ENCODE data around the gene RABGAP1L.

RABGAP1L gene

DNA sequence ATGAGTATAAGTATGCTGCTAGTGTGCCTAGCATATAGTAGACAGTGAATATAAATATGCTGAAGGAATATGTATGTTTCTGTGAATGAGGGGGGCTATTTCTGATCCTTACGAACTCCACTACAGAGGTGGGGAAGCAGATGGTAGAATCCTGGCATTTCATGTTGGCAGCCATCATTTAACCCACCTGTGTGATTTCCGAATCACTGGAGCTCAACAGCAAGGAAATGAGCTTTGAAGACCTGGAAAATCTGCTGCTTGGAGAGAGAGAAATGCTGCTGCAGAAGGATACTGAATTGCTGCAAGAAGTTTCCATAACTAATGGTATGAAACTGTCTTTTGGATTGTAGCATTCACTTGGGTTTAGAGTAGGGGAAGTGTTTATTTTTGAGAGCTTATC lies 83.5 kb downstream of the RABGAP1L start:
- Histone ChIP-seq H3K4me1 (ENCODE audit: insufficient read depth, low read length, poor library complexity, severe bottlenecking) (no peaks in the 10 kb centered on the region), H3K36me3 (ENCODE audit: insufficient read depth, low read length) (peaks cover 35% of the 10 kb centered on the region; the same call in 1 of the 2 replicates), H3K9ac (ENCODE audit: low read depth, low read length, poor library complexity, severe bottlenecking) (no peak overlapping the region), H3K27me3 (ENCODE audit: insufficient read depth, low read length, poor library complexity, severe bottlenecking) (no peaks in the 10 kb centered on the region), H3K9me2 (replicated peaks; ENCODE audit: low read depth, low read length) (no peaks in the 10 kb centered on the region), H3K4me2 (ENCODE audit: low read depth, low read length, poor library complexity, severe bottlenecking) (no peak overlapping the region), H4K20me1 (ENCODE audit: insufficient read depth, low read length, poor library complexity, severe bottlenecking) (no peaks in the 10 kb centered on the region), H3K79me2 (ENCODE audit: insufficient read depth, low read length) (no peaks in the 10 kb centered on the region), H3K4me3 (ENCODE audit: low read length, poor library complexity, severe bottlenecking) (no peak overlapping the region), H3K9me3 (ENCODE audit: insufficient read depth, low read depth, low read length) (no peaks in the 10 kb centered on the region), H3F3A (ENCODE audit: low read depth) (no peaks in the 10 kb centered on the region; the same call in 1 of the 2 replicates), H2AFZ (ENCODE audit: low read length) (no peak overlapping the region)
- TF ChIP-seq, protein P1, sequence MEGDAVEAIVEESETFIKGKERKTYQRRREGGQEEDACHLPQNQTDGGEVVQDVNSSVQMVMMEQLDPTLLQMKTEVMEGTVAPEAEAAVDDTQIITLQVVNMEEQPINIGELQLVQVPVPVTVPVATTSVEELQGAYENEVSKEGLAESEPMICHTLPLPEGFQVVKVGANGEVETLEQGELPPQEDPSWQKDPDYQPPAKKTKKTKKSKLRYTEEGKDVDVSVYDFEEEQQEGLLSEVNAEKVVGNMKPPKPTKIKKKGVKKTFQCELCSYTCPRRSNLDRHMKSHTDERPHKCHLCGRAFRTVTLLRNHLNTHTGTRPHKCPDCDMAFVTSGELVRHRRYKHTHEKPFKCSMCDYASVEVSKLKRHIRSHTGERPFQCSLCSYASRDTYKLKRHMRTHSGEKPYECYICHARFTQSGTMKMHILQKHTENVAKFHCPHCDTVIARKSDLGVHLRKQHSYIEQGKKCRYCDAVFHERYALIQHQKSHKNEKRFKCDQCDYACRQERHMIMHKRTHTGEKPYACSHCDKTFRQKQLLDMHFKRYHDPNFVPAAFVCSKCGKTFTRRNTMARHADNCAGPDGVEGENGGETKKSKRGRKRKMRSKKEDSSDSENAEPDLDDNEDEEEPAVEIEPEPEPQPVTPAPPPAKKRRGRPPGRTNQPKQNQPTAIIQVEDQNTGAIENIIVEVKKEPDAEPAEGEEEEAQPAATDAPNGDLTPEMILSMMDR (conservative IDR thresholded peaks at IDR 0.05; ENCODE audit: low read length): no peak
- no peak for TF ChIP-seq EZH2phosphoT487 (IDR thresholded peaks at IDR 0.05; ENCODE audit: borderline replicate concordance)

DNA sequence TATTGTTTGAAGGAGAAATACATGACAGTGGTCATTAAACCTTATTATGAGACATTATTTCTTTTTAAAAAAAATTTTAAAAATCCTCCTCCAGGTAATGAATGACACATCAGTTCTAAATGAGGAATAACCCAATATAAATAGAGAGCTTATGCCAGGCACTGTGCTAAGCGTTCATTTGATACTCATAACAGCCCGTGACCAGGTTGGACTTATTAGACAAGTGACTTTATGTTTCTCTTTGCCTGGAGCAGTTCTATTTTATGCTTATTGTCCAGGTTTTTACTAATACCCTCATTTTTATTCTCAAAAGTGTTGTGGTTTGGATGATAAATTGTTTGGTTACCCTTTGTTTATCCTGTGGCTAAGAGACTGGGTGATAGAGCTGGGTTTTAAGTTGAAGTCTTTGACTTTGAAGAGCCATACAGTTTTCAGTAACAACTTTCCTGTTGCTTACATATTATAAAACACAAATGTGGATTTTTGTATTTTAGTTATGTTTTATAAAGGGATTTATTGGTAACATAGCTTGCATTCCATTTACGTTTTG lies 84.2 kb downstream of the RABGAP1L start:
- no peaks in the 10 kb centered on the region for H3K9me3 ChIP-seq (ENCODE audit: insufficient read depth, low read depth, low read length)
- no peaks in the 10 kb centered on the region for H4K20me1 ChIP-seq (ENCODE audit: insufficient read depth, low read length, poor library complexity, severe bottlenecking)
- no peaks in the 10 kb centered on the region for H3K79me2 ChIP-seq (ENCODE audit: insufficient read depth, low read length)
- no peak overlapping the region for H3K4me2 ChIP-seq (ENCODE audit: low read depth, low read length, poor library complexity, severe bottlenecking)
- no peak overlapping the region for H3K9ac ChIP-seq (ENCODE audit: low read depth, low read length, poor library complexity, severe bottlenecking)
- no peaks in the 10 kb centered on the region for H3K27me3 ChIP-seq (ENCODE audit: insufficient read depth, low read length, poor library complexity, severe bottlenecking)
- no peaks in the 10 kb centered on the region; the same call in 1 of the 2 replicates for H3F3A ChIP-seq (ENCODE audit: low read depth)
- H3K4me3 ChIP-seq (ENCODE audit: low read length, poor library complexity, severe bottlenecking): no peak overlapping the region
- TF ChIP-seq, protein P1 (conservative IDR thresholded peaks at IDR 0.05; ENCODE audit: low read length): no peak
- TF ChIP-seq EZH2phosphoT487 (IDR thresholded peaks at IDR 0.05; ENCODE audit: borderline replicate concordance): no peak
- H3K9me2 ChIP-seq (replicated peaks; ENCODE audit: low read depth, low read length): no peaks in the 10 kb centered on the region
- no peak overlapping the region for H2AFZ ChIP-seq (ENCODE audit: low read length)
- peaks cover 35% of the 10 kb centered on the region; the same call in 1 of the 2 replicates for H3K36me3 ChIP-seq (ENCODE audit: insufficient read depth, low read length)
- H3K4me1 ChIP-seq (ENCODE audit: insufficient read depth, low read length, poor library complexity, severe bottlenecking): no peaks in the 10 kb centered on the region

DNA sequence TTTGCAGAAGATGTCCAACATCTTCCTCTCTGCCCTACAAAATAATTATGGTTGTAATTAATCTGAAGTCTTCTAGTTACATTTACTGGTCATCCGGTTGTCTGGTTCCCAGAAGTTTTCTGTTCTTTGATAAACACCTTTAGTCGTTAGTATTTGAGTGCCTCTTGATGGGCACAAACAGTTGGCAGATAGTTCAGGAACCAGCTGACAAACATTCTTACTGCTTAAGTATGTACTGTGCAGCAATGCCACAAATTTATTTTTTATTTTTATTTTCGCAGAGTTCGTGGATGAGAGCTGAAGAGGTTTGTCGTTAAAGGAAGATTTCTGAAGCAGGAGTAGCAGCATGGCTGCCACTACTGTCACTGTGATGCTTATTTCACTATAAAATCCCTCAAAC lies 84.7 kb downstream of the RABGAP1L start:
- Histone ChIP-seq H3K4me3 (ENCODE audit: low read length, poor library complexity, severe bottlenecking) (no peak overlapping the region), H2AFZ (ENCODE audit: low read length) (no peak overlapping the region)

More for the DNA sequence above, 84.7 kb downstream of the RABGAP1L start:
- H3F3A ChIP-seq (ENCODE audit: low read depth): no peaks in the 10 kb centered on the region; the same call in 1 of the 2 replicates
- no peaks in the 10 kb centered on the region for H3K79me2 ChIP-seq (ENCODE audit: insufficient read depth, low read length)
- H3K4me1 ChIP-seq (ENCODE audit: insufficient read depth, low read length, poor library complexity, severe bottlenecking): no peaks in the 10 kb centered on the region
- no peaks in the 10 kb centered on the region for H3K9me2 ChIP-seq (replicated peaks; ENCODE audit: low read depth, low read length)
- H4K20me1 ChIP-seq (ENCODE audit: insufficient read depth, low read length, poor library complexity, severe bottlenecking): no peaks in the 10 kb centered on the region
- no peaks in the 10 kb centered on the region for H3K27me3 ChIP-seq (ENCODE audit: insufficient read depth, low read length, poor library complexity, severe bottlenecking)
- H3K9ac ChIP-seq (ENCODE audit: low read depth, low read length, poor library complexity, severe bottlenecking): no peak overlapping the region
- H3K36me3 ChIP-seq (ENCODE audit: insufficient read depth, low read length): peaks cover 35% of the 10 kb centered on the region; the same call in 1 of the 2 replicates
- no peaks in the 10 kb centered on the region for H3K9me3 ChIP-seq (ENCODE audit: insufficient read depth, low read depth, low read length)
- no peak overlapping the region for H3K4me2 ChIP-seq (ENCODE audit: low read depth, low read length, poor library complexity, severe bottlenecking)
- no peak for TF ChIP-seq EZH2phosphoT487 (IDR thresholded peaks at IDR 0.05; ENCODE audit: borderline replicate concordance)
- TF ChIP-seq, protein P1 (conservative IDR thresholded peaks at IDR 0.05; ENCODE audit: low read length): no peak
